ENCODE data around the gene TRIM44. TPM values are rescaled to one million over a fixed set of nuclear protein-coding genes. Genes with fewer than 3 reads are reported as not detected.

TRIM44 gene
- total RNA-seq, 1 experiment from 2014 or later: 33.4 TPM

DNA sequence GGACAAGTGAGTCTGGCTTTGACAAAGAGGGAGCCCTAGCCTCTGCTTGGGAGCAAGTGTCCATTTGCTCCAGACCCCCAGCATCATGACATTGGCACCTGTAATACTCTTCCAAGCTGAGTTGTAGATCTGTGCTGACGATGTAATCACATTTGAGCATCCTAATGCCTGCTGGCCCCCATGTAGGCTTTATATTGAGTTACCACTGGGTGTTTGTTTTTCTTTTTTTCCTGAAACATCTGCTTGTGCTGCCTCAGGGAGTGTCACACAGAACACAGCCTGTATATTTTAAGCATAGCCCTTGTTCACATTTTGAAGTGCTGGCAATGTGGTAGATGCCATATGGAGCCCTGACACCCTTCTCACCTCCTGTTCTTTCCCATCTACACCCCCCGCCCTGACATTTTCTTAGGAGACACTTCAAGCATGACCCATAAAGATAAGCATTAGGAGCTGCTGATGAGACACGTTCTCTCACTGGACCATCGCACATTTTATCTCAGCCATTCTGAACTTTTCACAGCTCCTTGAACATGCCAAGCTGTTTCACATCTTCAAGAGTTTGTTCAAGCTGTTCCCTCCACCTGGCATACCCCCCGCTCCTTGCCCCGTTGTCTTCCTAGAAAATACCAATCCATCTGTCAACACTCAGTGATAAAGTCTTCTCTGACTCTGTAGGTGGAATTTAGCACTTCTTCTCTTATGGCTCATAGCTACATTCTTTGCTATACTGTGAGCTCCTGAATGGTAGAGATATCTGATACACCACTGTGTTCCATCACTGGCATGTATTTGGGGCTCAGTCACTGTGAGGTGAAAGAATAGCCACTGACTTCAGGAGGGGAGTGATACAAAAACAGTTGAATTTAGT, 128.7 kb downstream of the TRIM44 start:
- POLR2A ChIA-PET: no interaction called here
- RAD21 ChIA-PET (ENCODE audit: low non-redundant PET in 1 of 2, low total read pairs in 2 of 2, uncharacterized antibody in 2 of 2, unreplicated experiment in 2 of 2): no interaction called here
- H4K20me1 ChIP-seq (ENCODE audit: insufficient read depth): no peaks in the 10 kb centered on the region
- H3K4me2 ChIP-seq (ENCODE audit: low read length): no peak overlapping the region
- no peak overlapping the region for H2AFZ ChIP-seq (ENCODE audit: low read depth, low read length, poor library complexity, severe bottlenecking)
- no peaks in the 10 kb centered on the region for H3K9me3 ChIP-seq (ENCODE audit: control insufficient read depth in 1 of 2, insufficient read depth in 1 of 2, low read depth in 1 of 2, low read length in 2 of 2)
- H3K4me1 ChIP-seq (ENCODE audit: control insufficient read depth in 1 of 2, insufficient read depth in 2 of 2, low read length in 2 of 2): peaks cover under 1 to 23% of the 10 kb centered on the region in 2 experiments; a peak in 1 of 4 replicates
- TF ChIP-seq YY1 (IDR thresholded peaks at IDR 0.05; ENCODE audit: extremely low read depth, insufficient replicate concordance, low read depth, low read length): no peak
- no peak for TF ChIP-seq ELF1 (IDR thresholded peaks at IDR 0.05; ENCODE audit: borderline replicate concordance, low read depth)
- no peak for TF ChIP-seq ZFX (IDR thresholded peaks at IDR 0.05)
- no peak for TF ChIP-seq EZH2 (IDR thresholded peaks at IDR 0.05)
- no peak for TF ChIP-seq JUND (IDR thresholded peaks at IDR 0.05)
- TF ChIP-seq TCF7L2 (IDR thresholded peaks at IDR 0.05; ENCODE audit: borderline replicate concordance, extremely low read depth, insufficient read depth, insufficient read length): no peak
- ATAC-seq (no peak), DNase-seq (ENCODE audit: low read depth, low spot score) (no peak)
- H3K27ac ChIP-seq (ENCODE audit: low read depth, low read length): no peak overlapping the region
- H3K27me3 ChIP-seq (ENCODE audit: insufficient read depth, low read length): no peaks in the 10 kb centered on the region
- no peaks in the 10 kb centered on the region for H3K9me2 ChIP-seq (ENCODE audit: insufficient read depth)
- H3K4me3 ChIP-seq (replicated peaks in 1 of 2; ENCODE audit: low read depth in 1 of 2, low read length in 2 of 2): no peak overlapping the region
- BruUV-seq (replicated peaks): no TSS peak
- intact Hi-C loops (cut with micrococcal nuclease): no loop called here
- H3K9ac ChIP-seq (ENCODE audit: low read length): no peak overlapping the region
- no peaks in the 10 kb centered on the region for H3K36me3 ChIP-seq (ENCODE audit: control insufficient read depth in 1 of 2, insufficient read depth in 2 of 2, low read length in 2 of 2)
- no peaks in the 10 kb centered on the region for H3K79me2 ChIP-seq (ENCODE audit: insufficient read depth, low read length)
- CTCF ChIA-PET: interaction anchor here (4.0 kb wide), 1 partner anchor 31 kb away, joined by 17 read pairs; no protein-coding TSS in a partner anchor

DNA sequence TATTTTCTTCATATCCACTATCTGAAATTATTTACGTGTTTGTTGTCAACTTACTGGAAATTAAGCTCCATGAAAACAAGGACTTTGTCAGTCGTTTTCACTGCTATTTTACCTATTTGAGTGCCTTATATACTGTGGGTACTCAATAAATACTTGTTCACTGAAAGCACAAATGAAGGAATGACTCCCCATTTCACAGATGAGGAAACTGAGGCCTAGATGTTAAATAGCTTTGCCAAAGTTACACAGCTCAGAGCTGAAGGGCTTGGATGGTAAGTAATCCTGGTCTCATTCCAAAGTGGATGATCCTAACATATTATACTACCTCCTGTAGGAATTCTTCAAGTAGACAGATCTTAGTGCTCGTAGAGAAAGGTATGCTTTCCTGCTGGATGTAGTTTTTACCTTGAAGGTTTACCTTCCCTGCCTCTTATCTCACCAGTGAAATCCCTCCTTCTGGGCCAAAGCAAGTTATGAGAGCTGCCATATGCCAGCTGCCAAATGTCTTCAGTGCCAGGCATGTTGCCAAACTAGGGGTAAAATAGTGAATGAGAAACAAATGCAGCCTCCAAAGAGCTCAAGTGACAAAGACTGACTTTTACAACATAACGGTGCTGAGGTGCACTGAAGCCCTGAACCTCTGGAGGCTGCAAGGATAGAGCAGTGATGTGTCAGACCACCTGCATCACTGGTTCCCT, 129.7 kb downstream of the TRIM44 start:
- CTCF ChIA-PET: interaction anchor here (4.0 kb wide), 1 partner anchor 30 kb away, joined by 17 read pairs; no protein-coding TSS in a partner anchor
- no peak for TF ChIP-seq YY1 (IDR thresholded peaks at IDR 0.05; ENCODE audit: extremely low read depth, insufficient replicate concordance, low read depth, low read length)
- no peak for TF ChIP-seq POLR2AphosphoS5 (IDR thresholded peaks at IDR 0.05; ENCODE audit: low read depth, low read length)
- no peak for TF ChIP-seq CEBPB (IDR thresholded peaks at IDR 0.05; ENCODE audit: low read depth)
- no peak for TF ChIP-seq ELF1 (IDR thresholded peaks at IDR 0.05; ENCODE audit: borderline replicate concordance, low read depth)
- TF ChIP-seq FOSL1 (IDR thresholded peaks at IDR 0.05; ENCODE audit: low read depth): no peak
- no peak for TF ChIP-seq ZFX (IDR thresholded peaks at IDR 0.05)
- TF ChIP-seq, protein P1, sequence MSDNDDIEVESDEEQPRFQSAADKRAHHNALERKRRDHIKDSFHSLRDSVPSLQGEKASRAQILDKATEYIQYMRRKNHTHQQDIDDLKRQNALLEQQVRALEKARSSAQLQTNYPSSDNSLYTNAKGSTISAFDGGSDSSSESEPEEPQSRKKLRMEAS (IDR thresholded peaks at IDR 0.05): no peak
- no peak for TF ChIP-seq ZBTB33 (IDR thresholded peaks at IDR 0.05; ENCODE audit: extremely low read depth, insufficient replicate concordance, low read length)
- TF ChIP-seq ZNF274 (IDR thresholded peaks at IDR 0.05; ENCODE audit: low read depth, low read length): no peak
- no peak for TF ChIP-seq CBX3 (IDR thresholded peaks at IDR 0.05; ENCODE audit: low read depth)
- no peak for TF ChIP-seq SIN3A (IDR thresholded peaks at IDR 0.05; ENCODE audit: low read depth)
- no peak for TF ChIP-seq TCF7L2 (IDR thresholded peaks at IDR 0.05; ENCODE audit: borderline replicate concordance, extremely low read depth, insufficient read depth, insufficient read length)
- no peak for TF ChIP-seq EZH2 (IDR thresholded peaks at IDR 0.05)
- TF ChIP-seq POLR2A (IDR thresholded peaks at IDR 0.05; ENCODE audit: borderline replicate concordance, extremely low read depth, insufficient read depth, insufficient read length): no peak
- TF ChIP-seq SP1 (IDR thresholded peaks at IDR 0.05; ENCODE audit: low read depth): no peak

More for the DNA sequence above, 129.7 kb downstream of the TRIM44 start:
- H3K27me3 ChIP-seq (ENCODE audit: insufficient read depth, low read length): no peaks in the 10 kb centered on the region
- H2AFZ ChIP-seq (ENCODE audit: low read depth, low read length, poor library complexity, severe bottlenecking): no peak overlapping the region
- peaks cover 2 to 32% of the 10 kb centered on the region in 2 experiments; a peak in 2 of 4 replicates for H3K4me1 ChIP-seq (ENCODE audit: control insufficient read depth in 1 of 2, insufficient read depth in 2 of 2, low read length in 2 of 2)
- RAD21 ChIA-PET (ENCODE audit: low non-redundant PET in 1 of 2, low total read pairs in 2 of 2, uncharacterized antibody in 2 of 2, unreplicated experiment in 2 of 2): no interaction called here
- DNase-seq (ENCODE audit: low read depth, low spot score) (no peak), ATAC-seq (no peak)
- no peak overlapping the region for H3K4me2 ChIP-seq (ENCODE audit: low read length)
- intact Hi-C loops (cut with micrococcal nuclease): no loop called here
- no peaks in the 10 kb centered on the region for H4K20me1 ChIP-seq (ENCODE audit: insufficient read depth)
- no peaks in the 10 kb centered on the region for H3K9me3 ChIP-seq (ENCODE audit: control insufficient read depth in 1 of 2, insufficient read depth in 1 of 2, low read depth in 1 of 2, low read length in 2 of 2)
- POLR2A ChIA-PET: no interaction called here
- H3K4me3 ChIP-seq (replicated peaks in 1 of 2; ENCODE audit: low read depth in 1 of 2, low read length in 2 of 2): no peak overlapping the region
- no peaks in the 10 kb centered on the region for H3K79me2 ChIP-seq (ENCODE audit: insufficient read depth, low read length)
- no TSS peak for BruUV-seq (replicated peaks)
- H3K36me3 ChIP-seq (ENCODE audit: control insufficient read depth in 1 of 2, insufficient read depth in 2 of 2, low read length in 2 of 2): no peaks in the 10 kb centered on the region
- H3K9ac ChIP-seq (ENCODE audit: low read length): no peak overlapping the region
- no peaks in the 10 kb centered on the region for H3K9me2 ChIP-seq (ENCODE audit: insufficient read depth)
- H3K27ac ChIP-seq (ENCODE audit: low read depth, low read length): no peak overlapping the region

All from HCT116 (cell line).